G401 (cell line): ENCODE data around the gene TLCD1. TPM values are rescaled to one million over a fixed set of nuclear protein-coding genes. Genes with fewer than 3 reads are reported as not detected.

Experiments used
- DNase-seq: peaks from one replicate; pipeline ENCODE4 v3.0.0-alpha.2; 2015; ENCODE audit warnings: low spot score
- in situ Hi-C: cut with HindIII; loops from 2 replicates; pipeline ENCODE4 v1.10.0; 2016; ENCODE audit warnings: low sequenced_read_pairs, mixed read lengths
- total RNA-seq: library from RNA; depleted of rRNA; stranded (reverse); fragments of >200 nt; shearing (Covaris generic); gene quantifications from 2 replicates; pipeline ENCODE4 v1.2.3, GENCODE V29; 2014; rRNA removed

The TLCD1 gene
- total RNA-seq, 1 experiment from 2014 or later, result 9.2 TPM

- no peak for DNase-seq
- in situ Hi-C loops, result no loop called here
Observed at GRCh38 chr17:28702752-28703150, 23.3 kb downstream of the TLCD1 start.

GRCh38 chr17:28702026-28702751 is 23.8 kb downstream of the TLCD1 start:
- peak; percentile 41 for DNase-seq
- in situ Hi-C loops, result no loop called here

- no peak for DNase-seq
- in situ Hi-C loops, result no loop called here
Observed at GRCh38 chr17:28700830-28701492, 25.1 kb downstream of the TLCD1 start.

GRCh38 chr17:28700278-28700677 is 25.8 kb downstream of the TLCD1 start:
- in situ Hi-C loops, result no loop called here
- no peak for DNase-seq

- in situ Hi-C loops, result no loop called here
- DNase-seq, result no peak
Observed at GRCh38 chr17:28698253-28698941, 27.6 kb downstream of the TLCD1 start.

- in situ Hi-C loops, result no loop called here
- DNase-seq, result peak; percentile 21
Observed at GRCh38 chr17:28693869-28694268, 32.2 kb downstream of the TLCD1 start.

- DNase-seq, result no peak
- in situ Hi-C loops, result no loop called here
Observed at GRCh38 chr17:28689011-28689410, 37.0 kb downstream of the TLCD1 start.

GRCh38 chr17:28688481-28688880 is 37.6 kb downstream of the TLCD1 start:
- in situ Hi-C loops, result no loop called here

GRCh38 chr17:28686296-28686695 is 39.7 kb downstream of the TLCD1 start:
- in situ Hi-C loops, result no loop called here
- peak; percentile 37 for DNase-seq

More at GRCh38 chr17:28688481-28688880, 37.6 kb downstream of the TLCD1 start:
- no peak for DNase-seq

GRCh38 chr17:28685366-28685765 is 40.7 kb downstream of the TLCD1 start:
- in situ Hi-C loops, result no loop called here
- no peak for DNase-seq

GRCh38 chr17:28684963-28685362 is 41.1 kb downstream of the TLCD1 start:
- peak; percentile 57 for DNase-seq
- in situ Hi-C loops, result no loop called here

GRCh38 chr17:28682655-28683054 is 43.4 kb downstream of the TLCD1 start:
- DNase-seq, result no peak
- in situ Hi-C loops, result no loop called here

GRCh38 chr17:28675980-28676379 is 50.1 kb downstream of the TLCD1 start:
- in situ Hi-C loops, result no loop called here
- DNase-seq, result no peak

- in situ Hi-C loops, result no loop called here
- DNase-seq, result no peak
Observed at GRCh38 chr17:28675490-28675889, 50.5 kb downstream of the TLCD1 start.

Other genes with a start within 250 kb of the TLCD1 start
- not detected in 2 replicates for gene FOXN1, start 219.9 kb downstream of the TLCD1 start, total RNA-seq
- 59.0 and 60.4 TPM in 2 replicates for gene UNC119, start 173.6 kb downstream of the TLCD1 start, total RNA-seq
- 50.8 and 64.4 TPM in 2 replicates for gene PIGS, start 154.7 kb downstream of the TLCD1 start, total RNA-seq
- gene ALDOC, start 149.3 kb downstream of the TLCD1 start, total RNA-seq, result 34.5 and 49.8 TPM in 2 replicates
- gene SPAG5, start 127.2 kb downstream of the TLCD1 start, total RNA-seq, result 78.8 and 91.2 TPM in 2 replicates
- gene RSKR, start 112.0 kb downstream of the TLCD1 start, total RNA-seq, result 1.3 and 2.7 TPM in 2 replicates
- gene BLTP2, start 81.1 kb downstream of the TLCD1 start, total RNA-seq, result 77.8 and 137 TPM in 2 replicates
- 57.7 and 73.3 TPM in 2 replicates for gene SDF2, start 64.3 kb downstream of the TLCD1 start, total RNA-seq
- gene SUPT6H, start 64.0 kb downstream of the TLCD1 start, total RNA-seq, result 24.4 and 43.0 TPM in 2 replicates
- gene PROCA1, start 14.3 kb downstream of the TLCD1 start, total RNA-seq, result 2.4 and 17.2 TPM in 2 replicates
- gene RAB34, start 8.4 kb downstream of the TLCD1 start, total RNA-seq, result 373 TPM in 2 replicates
- 1,133 and 1,289 TPM in 2 replicates for gene RPL23A, start 6.2 kb downstream of the TLCD1 start, total RNA-seq
- gene NEK8, start 2.6 kb upstream of the TLCD1 start, total RNA-seq, result 10.2 and 15.1 TPM in 2 replicates
- gene TRAF4, start 17.8 kb upstream of the TLCD1 start, total RNA-seq, result 51.8 and 69.0 TPM in 2 replicates
- 0.86 and 8.0 TPM in 2 replicates for gene FAM222B, start 116.6 kb upstream of the TLCD1 start, total RNA-seq
- 52.9 and 96.8 TPM in 2 replicates for gene ERAL1, start 128.8 kb upstream of the TLCD1 start, total RNA-seq
- 57.5 and 59.7 TPM in 2 replicates for gene FLOT2, start 171.5 kb upstream of the TLCD1 start, total RNA-seq
- gene DHRS13, start 176.8 kb upstream of the TLCD1 start, total RNA-seq, result 24.7 and 30.9 TPM in 2 replicates
- 26.8 and 48.5 TPM in 2 replicates for gene PHF12, start 225.3 kb upstream of the TLCD1 start, total RNA-seq